Myocyte (in vitro differentiated cells): ENCODE measurements around the gene ABHD14A. TPM values are rescaled to one million over a fixed set of nuclear protein-coding genes. Genes with fewer than 3 reads are reported as not detected.

Experiments used
- DNase-seq: peaks from one replicate; pipeline ENCODE4 v3.0.0-alpha.2; 2012; ENCODE audit warnings: low read depth
- total RNA-seq: library from RNA; depleted of rRNA; stranded (reverse); fragments of >200 nt; gene quantifications from 2 replicates; pipeline ENCODE4 v1.2.3, GENCODE V29; 2014

Gene ABHD14A
- total RNA-seq, 1 donor from 2014 or later, result 20.6 TPM

GRCh38 chr3:51955893-51956770 is 18.7 kb upstream of the ABHD14A start:
- DNase-seq, result no peak

- DNase-seq, result no peak
Observed at GRCh38 chr3:51957520-51958205, 17.2 kb upstream of the ABHD14A start.

GRCh38 chr3:51958603-51959521 is 16.0 kb upstream of the ABHD14A start:
- DNase-seq, result no peak

- DNase-seq, result no peak
Observed at GRCh38 chr3:51959651-51960050, 15.2 kb upstream of the ABHD14A start.

- no peak for DNase-seq
Observed at GRCh38 chr3:51960386-51960785, 14.5 kb upstream of the ABHD14A start.

- no peak for DNase-seq
Observed at GRCh38 chr3:51961011-51961410, 13.9 kb upstream of the ABHD14A start.

GRCh38 chr3:51961602-51962569 is 13.0 kb upstream of the ABHD14A start:
- no peak for DNase-seq

GRCh38 chr3:51962854-51963530 is 11.9 kb upstream of the ABHD14A start:
- no peak for DNase-seq

- peak; percentile 97 for DNase-seq
Observed at GRCh38 chr3:51963951-51964451, 10.9 kb upstream of the ABHD14A start.

GRCh38 chr3:51964521-51964920 is 10.3 kb upstream of the ABHD14A start:
- DNase-seq, result no peak

GRCh38 chr3:51966016-51966415 is 8.8 kb upstream of the ABHD14A start:
- DNase-seq, result no peak

GRCh38 chr3:51966486-51966885 is 8.4 kb upstream of the ABHD14A start:
- no peak for DNase-seq

GRCh38 chr3:51966922-51967383 is 7.9 kb upstream of the ABHD14A start:
- DNase-seq, result no peak

GRCh38 chr3:51967384-51968169 is 7.3 kb upstream of the ABHD14A start, which contains the start of gene PCBP4:
PCBP4 (minus strand) TSS chr3:51967454; CDS start chr3:51961240, 6,214 bp downstream.
- DNase-seq, result peak; percentile 74

GRCh38 chr3:51968170-51968775 is 6.6 kb upstream of the ABHD14A start:
- DNase-seq, result peak; percentile 56

- DNase-seq, result no peak
Observed at GRCh38 chr3:51968883-51969678, 5.8 kb upstream of the ABHD14A start.

GRCh38 chr3:51969841-51970240 is 5.0 kb upstream of the ABHD14A start:
- no peak for DNase-seq
